Measurements from ENCODE around the gene PSMG3. TPM values are rescaled to one million over a fixed set of nuclear protein-coding genes. Genes with fewer than 3 reads are reported as not detected.

Gene PSMG3
- total RNA-seq, 1 donor: 24.6 TPM

DNA sequence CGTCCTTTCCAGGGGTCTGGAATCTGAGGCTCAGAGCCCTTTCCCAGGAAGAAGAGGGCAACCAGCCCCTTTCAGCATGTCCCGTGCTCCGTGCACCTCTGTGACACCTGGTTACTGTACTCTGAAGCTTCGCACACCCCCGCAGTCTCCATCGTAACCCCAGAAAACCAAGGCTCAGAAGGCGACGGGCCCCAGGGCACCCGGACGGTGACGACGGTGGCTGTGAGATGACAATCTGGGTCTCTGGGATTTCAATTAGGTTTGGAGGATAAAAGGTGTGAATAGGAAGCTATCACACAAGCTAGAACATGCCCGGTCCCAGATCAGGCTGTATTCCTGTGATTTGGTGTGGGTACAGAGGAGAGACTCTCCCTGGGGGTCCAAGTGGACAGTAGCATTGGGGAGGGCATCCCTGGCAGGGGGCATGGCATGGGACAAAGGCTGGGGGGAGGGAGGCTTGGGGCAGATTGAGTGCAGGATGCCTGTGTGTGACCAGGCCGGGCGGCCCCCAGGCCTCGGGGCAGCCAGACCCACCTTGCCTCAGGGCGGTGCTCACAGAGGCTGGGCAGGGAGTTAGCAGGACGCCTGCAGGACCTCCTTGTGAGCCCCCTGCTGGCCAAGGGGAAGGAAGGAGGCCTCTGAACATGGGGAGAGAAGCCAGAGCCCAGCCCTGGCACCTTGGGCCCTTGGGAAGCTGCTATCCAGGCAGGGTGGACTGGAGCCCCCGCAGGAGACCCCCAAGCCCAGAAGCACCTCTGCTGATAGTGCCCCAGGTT lies 23.4 kb upstream of the PSMG3 start:
- DNase-seq (ENCODE audit: low read depth): peak; percentile 14
- TF ChIP-seq CTCF (IDR thresholded peaks at IDR 0.05; ENCODE audit: insufficient read depth, low read depth, low read length): peak; percentile 49

GRCh38 chr7:1592299-1592871 lies 22.6 kb upstream of the PSMG3 start:
- TF ChIP-seq CTCF (IDR thresholded peaks at IDR 0.05; ENCODE audit: insufficient read depth, low read depth, low read length): no peak
- no peak overlapping the region for H3K4me3 ChIP-seq (ENCODE audit: low read depth, low read length)
- no peak for DNase-seq (ENCODE audit: low read depth)

More for the DNA sequence above, 23.4 kb upstream of the PSMG3 start:
- H3K4me3 ChIP-seq (ENCODE audit: low read depth, low read length): no peak overlapping the region

DNA sequence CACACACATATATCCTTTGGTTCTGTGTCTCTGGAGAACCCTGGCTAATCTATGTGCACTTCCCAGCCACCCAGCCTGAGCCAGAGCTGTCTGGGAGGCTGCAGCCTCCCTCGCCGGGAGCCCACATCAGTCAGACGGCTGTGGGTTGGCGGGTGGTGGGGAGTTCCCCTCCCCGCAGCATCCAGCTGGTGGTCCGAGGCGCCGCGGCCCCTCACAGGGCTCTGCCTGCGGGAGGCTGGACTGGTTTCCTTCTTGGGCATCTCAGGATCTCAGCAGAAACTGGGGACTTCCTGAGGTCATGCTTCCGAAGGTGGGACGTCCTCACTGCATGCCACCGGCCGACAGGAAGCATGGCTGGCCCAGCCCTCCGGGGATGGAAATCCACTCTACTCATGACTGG lies 22.0 kb upstream of the PSMG3 start:
- no peak for TF ChIP-seq CTCF (IDR thresholded peaks at IDR 0.05; ENCODE audit: insufficient read depth, low read depth, low read length)
- DNase-seq (ENCODE audit: low read depth): no peak

GRCh38 chr7:1591396-1591795 lies 21.6 kb upstream of the PSMG3 start:
- DNase-seq (ENCODE audit: low read depth): no peak
- no peak overlapping the region for H3K4me3 ChIP-seq (ENCODE audit: low read depth, low read length)
- no peak for TF ChIP-seq CTCF (IDR thresholded peaks at IDR 0.05; ENCODE audit: insufficient read depth, low read depth, low read length)

More for the DNA sequence above, 22.0 kb upstream of the PSMG3 start:
- H3K4me3 ChIP-seq (ENCODE audit: low read depth, low read length): no peak overlapping the region

DNA sequence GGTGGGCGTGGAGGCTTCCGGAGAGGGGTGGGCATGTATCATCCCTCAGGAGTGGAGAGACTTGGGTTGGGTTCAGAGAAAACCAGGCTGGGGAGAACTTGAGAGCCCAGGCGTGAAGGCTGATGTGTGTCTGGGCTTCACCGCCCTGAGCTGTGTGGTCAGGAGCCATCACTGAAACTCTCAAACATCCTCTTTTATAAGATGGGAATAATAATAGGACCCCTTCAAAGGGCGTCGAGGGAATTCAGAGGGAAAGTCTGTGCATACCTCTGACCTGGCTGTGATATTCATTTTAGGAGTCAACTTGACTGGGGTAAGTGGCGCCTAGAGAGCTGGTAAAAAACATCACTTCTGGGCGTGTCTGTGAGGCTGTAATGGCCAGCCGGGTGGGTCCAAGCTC lies 21.1 kb upstream of the PSMG3 start:
- no peak for DNase-seq (ENCODE audit: low read depth)
- H3K4me3 ChIP-seq (ENCODE audit: low read depth, low read length): no peak overlapping the region
- no peak for TF ChIP-seq CTCF (IDR thresholded peaks at IDR 0.05; ENCODE audit: insufficient read depth, low read depth, low read length)

DNA sequence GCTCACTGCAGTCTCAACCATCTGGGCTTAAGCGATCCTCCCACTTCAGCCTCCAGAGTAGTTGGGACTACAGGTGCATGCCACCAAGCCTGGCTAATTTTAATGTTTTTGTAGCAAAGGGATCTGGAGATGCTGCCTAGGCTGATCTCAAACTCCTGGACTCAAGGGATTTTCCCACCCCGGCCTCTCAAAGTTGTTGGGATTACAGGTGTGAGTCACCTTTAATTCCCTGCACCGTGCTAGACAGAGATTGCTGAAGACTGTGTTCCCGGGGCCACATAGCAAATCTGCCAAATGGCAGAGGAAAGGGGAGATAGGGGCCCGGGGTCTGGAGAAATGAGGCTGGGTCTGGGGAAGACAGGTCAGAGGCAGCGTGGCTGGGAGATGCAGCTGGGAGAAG lies 20.6 kb upstream of the PSMG3 start:
- TF ChIP-seq CTCF (IDR thresholded peaks at IDR 0.05; ENCODE audit: insufficient read depth, low read depth, low read length): no peak
- H3K4me3 ChIP-seq (ENCODE audit: low read depth, low read length): no peak overlapping the region
- DNase-seq (ENCODE audit: low read depth): no peak

All from fibroblast of villous mesenchyme (primary cell).